Stimulated activated naive CD8-positive, alpha-beta T cell treated with anti-CD3 and anti-CD28 coated beads, Interleukin-15, Interleukin-2, amounts not matched to agents 100 ng/mL and 50 ng/mL, for 24 hours (primary cell): ENCODE measurements around the gene AFM.

Source experiments
- H3K27ac Mint-ChIP-seq: one replicate; pipeline ENCODE4 v1.8.0; 2021; ENCODE audit warnings: mild to moderate bottlenecking, mixed read lengths
- H3K27me3 Mint-ChIP-seq: one replicate; pipeline ENCODE4 v1.8.0; 2021; ENCODE audit warnings: mixed read lengths
- H3K36me3 Mint-ChIP-seq: one replicate; pipeline ENCODE4 v1.8.0; 2021; ENCODE audit warnings: low read depth, mixed read lengths
- H3K4me1 Mint-ChIP-seq: one replicate; pipeline ENCODE4 v1.8.0; 2021; ENCODE audit warnings: low read depth, mixed read lengths
- H3K4me3 Mint-ChIP-seq: one replicate; pipeline ENCODE4 v1.8.0; 2021; ENCODE audit warnings: mild to moderate bottlenecking, mixed read lengths
- H3K9me3 Mint-ChIP-seq: one replicate; pipeline ENCODE4 v1.8.0; 2021; ENCODE audit warnings: mixed read lengths

Gene AFM

GRCh38 chr4:73459048-73459421 is 22.5 kb upstream of the AFM start:
- Mint-ChIP-seq H3K27me3 (peaks cover 3% of the 10 kb centered on the region), H3K4me3 (no peak overlapping the region), H3K27ac (no peak overlapping the region), H3K36me3 (no peaks in the 10 kb centered on the region), H3K9me3 (no peaks in the 10 kb centered on the region), H3K4me1 (no peaks in the 10 kb centered on the region)

- Mint-ChIP-seq H3K36me3 (no peaks in the 10 kb centered on the region), H3K4me1 (no peaks in the 10 kb centered on the region), H3K27me3 (peaks cover 3% of the 10 kb centered on the region), H3K9me3 (no peaks in the 10 kb centered on the region), H3K4me3 (no peak overlapping the region), H3K27ac (no peak overlapping the region)
Measured at GRCh38 chr4:73460913-73461522, 20.5 kb upstream of the AFM start.

GRCh38 chr4:73468170-73468569 is 13.4 kb upstream of the AFM start:
- Mint-ChIP-seq H3K9me3 (peaks cover 10% of the 10 kb centered on the region), H3K36me3 (no peaks in the 10 kb centered on the region), H3K4me3 (no peak overlapping the region), H3K4me1 (no peaks in the 10 kb centered on the region), H3K27ac (no peak overlapping the region), H3K27me3 (peaks cover 16% of the 10 kb centered on the region)

GRCh38 chr4:73470728-73471127 is 10.8 kb upstream of the AFM start:
- no peak overlapping the region for H3K4me3 Mint-ChIP-seq
- no peak overlapping the region for H3K27ac Mint-ChIP-seq

GRCh38 chr4:73477176-73477575 is 4.4 kb upstream of the AFM start:
- Mint-ChIP-seq H3K36me3 (peaks cover 3% of the 10 kb centered on the region), H3K9me3 (peaks cover 15% of the 10 kb centered on the region), H3K4me3 (no peak overlapping the region), H3K4me1 (no peaks in the 10 kb centered on the region), H3K27me3 (peaks cover 6% of the 10 kb centered on the region), H3K27ac (no peak overlapping the region)

More at GRCh38 chr4:73470728-73471127, 10.8 kb upstream of the AFM start:
- peaks cover 1% of the 10 kb centered on the region for H3K36me3 Mint-ChIP-seq
- H3K27me3 Mint-ChIP-seq = peaks cover 21% of the 10 kb centered on the region
- H3K9me3 Mint-ChIP-seq = peaks cover 16% of the 10 kb centered on the region
- no peaks in the 10 kb centered on the region for H3K4me1 Mint-ChIP-seq

GRCh38 chr4:73479323-73479722 is 2.2 kb upstream of the AFM start:
- Mint-ChIP-seq H3K36me3 (peaks cover 3% of the 10 kb centered on the region), H3K27ac (no peak overlapping the region), H3K27me3 (no peaks in the 10 kb centered on the region), H3K4me1 (no peaks in the 10 kb centered on the region), H3K9me3 (peaks cover 5% of the 10 kb centered on the region), H3K4me3 (no peak overlapping the region)

- peaks cover 4% of the 10 kb centered on the region for H3K27me3 Mint-ChIP-seq
- H3K36me3 Mint-ChIP-seq = no peaks in the 10 kb centered on the region
- H3K9me3 Mint-ChIP-seq = no peaks in the 10 kb centered on the region
- no peak overlapping the region for H3K27ac Mint-ChIP-seq
- no peaks in the 10 kb centered on the region for H3K4me1 Mint-ChIP-seq
- no peak overlapping the region for H3K4me3 Mint-ChIP-seq
Measured at GRCh38 chr4:73485085-73485484, 3.5 kb downstream of the AFM start.

- H3K27me3 Mint-ChIP-seq = peaks cover 4% of the 10 kb centered on the region
- H3K9me3 Mint-ChIP-seq = no peaks in the 10 kb centered on the region
- no peaks in the 10 kb centered on the region for H3K36me3 Mint-ChIP-seq
- H3K4me1 Mint-ChIP-seq = no peaks in the 10 kb centered on the region
- H3K4me3 Mint-ChIP-seq = no peak overlapping the region
- no peak overlapping the region for H3K27ac Mint-ChIP-seq
Measured at GRCh38 chr4:73485596-73485995, 4.1 kb downstream of the AFM start.

DNA sequence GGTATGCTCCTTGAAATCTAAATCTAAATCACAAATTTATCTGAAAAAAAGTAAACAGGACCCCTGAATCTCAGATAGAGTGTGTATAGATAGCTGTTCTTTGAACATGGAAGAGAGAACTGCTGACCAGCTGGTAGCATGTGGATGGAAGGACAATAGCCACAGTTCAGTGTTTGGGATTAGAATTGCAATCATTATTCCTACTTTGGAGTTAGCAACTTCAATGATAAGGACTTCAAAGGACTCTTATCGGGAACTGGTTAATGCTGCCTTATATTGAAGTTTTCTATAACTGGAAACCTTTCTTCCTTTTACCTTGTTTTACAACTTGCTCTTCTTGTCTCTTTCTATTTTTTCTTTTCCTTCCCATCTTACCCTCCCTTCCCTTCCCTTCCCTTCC is 5.0 kb downstream of the AFM start:
- Mint-ChIP-seq H3K9me3 (no peaks in the 10 kb centered on the region), H3K27ac (no peak overlapping the region), H3K27me3 (peaks cover 4% of the 10 kb centered on the region), H3K36me3 (no peaks in the 10 kb centered on the region), H3K4me1 (no peaks in the 10 kb centered on the region), H3K4me3 (no peak overlapping the region)

- no peaks in the 10 kb centered on the region for H3K9me3 Mint-ChIP-seq
- no peak overlapping the region for H3K4me3 Mint-ChIP-seq
- H3K4me1 Mint-ChIP-seq = no peaks in the 10 kb centered on the region
- H3K27me3 Mint-ChIP-seq = peaks cover 4% of the 10 kb centered on the region
- no peaks in the 10 kb centered on the region for H3K36me3 Mint-ChIP-seq
- no peak overlapping the region for H3K27ac Mint-ChIP-seq
Measured at GRCh38 chr4:73487233-73487632, 5.7 kb downstream of the AFM start.

DNA sequence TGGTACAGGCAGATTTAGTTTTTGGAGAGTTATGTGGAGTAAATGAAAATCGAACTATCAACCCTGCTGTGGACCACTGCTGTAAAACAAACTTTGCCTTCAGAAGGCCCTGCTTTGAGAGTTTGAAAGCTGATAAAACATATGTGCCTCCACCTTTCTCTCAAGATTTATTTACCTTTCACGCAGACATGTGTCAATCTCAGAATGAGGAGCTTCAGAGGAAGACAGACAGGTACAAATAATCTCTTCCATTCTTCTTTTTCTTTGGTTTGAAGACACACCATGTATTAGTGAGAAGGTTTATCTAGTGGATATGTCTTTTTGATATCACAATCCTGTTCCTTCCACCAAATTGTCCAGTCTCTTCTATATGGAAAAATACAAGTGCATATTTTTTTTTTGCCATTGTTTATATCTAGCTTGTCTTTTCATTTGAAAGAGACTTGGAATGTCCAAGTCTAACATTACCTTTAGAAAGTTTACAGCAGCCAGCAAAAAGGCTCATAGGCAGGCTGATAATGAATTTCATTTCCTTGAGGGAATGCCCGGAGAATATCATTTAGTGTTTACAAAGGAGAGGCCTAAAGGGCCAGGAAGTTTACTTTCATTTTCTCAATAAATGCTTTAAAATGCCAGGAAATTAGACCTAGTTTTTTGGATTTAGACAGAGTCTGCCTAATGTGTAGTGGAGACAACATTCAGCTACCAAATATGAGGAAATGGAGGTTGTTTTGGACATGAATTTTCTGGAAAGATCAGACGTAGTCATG is 18.6 kb downstream of the AFM start:
- Mint-ChIP-seq H3K4me1 (no peaks in the 10 kb centered on the region), H3K9me3 (no peaks in the 10 kb centered on the region), H3K27ac (no peak overlapping the region), H3K36me3 (no peaks in the 10 kb centered on the region), H3K27me3 (no peaks in the 10 kb centered on the region), H3K4me3 (no peak overlapping the region)

DNA sequence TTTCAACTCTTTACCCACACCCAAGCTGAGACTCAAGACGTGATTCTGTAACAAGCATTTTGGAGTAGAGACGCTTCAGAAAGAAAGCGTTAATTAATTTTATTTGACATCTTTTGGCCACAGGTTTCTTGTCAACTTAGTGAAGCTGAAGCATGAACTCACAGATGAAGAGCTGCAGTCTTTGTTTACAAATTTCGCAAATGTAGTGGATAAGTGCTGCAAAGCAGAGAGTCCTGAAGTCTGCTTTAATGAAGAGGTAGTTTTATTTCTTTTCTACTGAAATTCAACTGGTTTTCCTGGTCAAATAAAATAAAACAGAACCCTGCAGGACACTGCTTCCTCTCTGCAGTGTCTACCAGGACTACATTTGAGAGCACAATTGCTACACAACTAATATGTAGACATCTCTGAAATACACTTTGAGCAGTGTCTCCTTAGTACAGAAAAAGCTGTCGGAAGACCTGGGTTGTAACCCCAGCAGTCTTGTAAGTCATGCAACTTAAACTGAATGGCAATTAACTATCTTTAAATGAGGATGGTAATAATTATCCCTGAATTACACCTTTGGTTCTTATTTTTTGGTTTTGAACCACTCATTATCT is 20.2 kb downstream of the AFM start:
- H3K27ac Mint-ChIP-seq = no peak overlapping the region
- H3K4me1 Mint-ChIP-seq = no peaks in the 10 kb centered on the region
- H3K4me3 Mint-ChIP-seq = no peak overlapping the region
- H3K27me3 Mint-ChIP-seq = no peaks in the 10 kb centered on the region
- H3K36me3 Mint-ChIP-seq = no peaks in the 10 kb centered on the region
- H3K9me3 Mint-ChIP-seq = no peaks in the 10 kb centered on the region

DNA sequence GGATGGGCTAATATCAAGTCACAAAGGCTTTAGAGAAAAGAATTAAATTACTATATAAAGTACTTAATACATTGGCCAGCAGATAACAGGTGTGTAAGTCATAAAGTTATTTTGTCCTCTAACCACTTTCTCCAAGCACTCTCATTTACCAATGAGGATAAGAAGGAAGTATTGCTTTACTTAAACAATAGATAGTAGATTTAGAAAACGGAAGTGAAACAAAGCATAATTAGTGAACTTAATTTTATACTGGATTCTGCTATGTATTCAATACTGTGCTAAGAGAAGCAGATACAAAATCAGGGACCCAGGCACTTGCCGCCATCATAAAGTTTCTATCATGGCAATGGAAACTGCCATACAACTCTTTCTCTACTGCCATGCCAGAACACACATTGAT is 24.0 kb downstream of the AFM start:
- H3K27me3 Mint-ChIP-seq = no peaks in the 10 kb centered on the region
- no peak overlapping the region for H3K27ac Mint-ChIP-seq
- H3K4me1 Mint-ChIP-seq = no peaks in the 10 kb centered on the region
- H3K4me3 Mint-ChIP-seq = no peak overlapping the region
- no peaks in the 10 kb centered on the region for H3K9me3 Mint-ChIP-seq
- no peaks in the 10 kb centered on the region for H3K36me3 Mint-ChIP-seq

GRCh38 chr4:73507541-73507940 is 26.0 kb downstream of the AFM start:
- Mint-ChIP-seq H3K9me3 (no peaks in the 10 kb centered on the region), H3K36me3 (no peaks in the 10 kb centered on the region), H3K4me1 (no peaks in the 10 kb centered on the region), H3K4me3 (no peak overlapping the region), H3K27me3 (peaks cover 4% of the 10 kb centered on the region), H3K27ac (no peak overlapping the region)

GRCh38 chr4:73508651-73509050 is 27.1 kb downstream of the AFM start:
- H3K4me3 Mint-ChIP-seq = no peak overlapping the region
- peaks cover 4% of the 10 kb centered on the region for H3K27me3 Mint-ChIP-seq
- no peaks in the 10 kb centered on the region for H3K36me3 Mint-ChIP-seq
- no peaks in the 10 kb centered on the region for H3K4me1 Mint-ChIP-seq
- no peaks in the 10 kb centered on the region for H3K9me3 Mint-ChIP-seq
- H3K27ac Mint-ChIP-seq = no peak overlapping the region
